K562 (cell line): ENCODE measurements around the gene PELI3. TPM values are rescaled to one million over a fixed set of nuclear protein-coding genes. Genes with fewer than 3 reads are reported as not detected.

Experiments
- CBX2 ChIP-seq: fragments of 200-600 bp; sonication (generic); IDR thresholded peaks from one replicate; pipeline ENCODE4 v1.6.1; 2012; ENCODE audit warnings: mild to moderate bottlenecking, low read length, inconsistent platforms; ENCODE audit not compliant: insufficient read depth, poor library complexity, severe bottlenecking
- CHD1 ChIP-seq: fragments of 200-600 bp; sonication (generic); IDR thresholded peaks from one replicate; pipeline ENCODE4 v1.6.1; 2012; ENCODE audit warnings: mild to moderate bottlenecking, moderate library complexity, low read length, inconsistent platforms
- CREBBP ChIP-seq: IDR thresholded peaks from one replicate; pipeline ENCODE4 v1.6.1; 2012; ENCODE audit warnings: low read depth, mild to moderate bottlenecking, control low read depth, inconsistent platforms, low read length
- FOXJ3 ChIP-seq: sonication (generic); formaldehyde crosslinking; IDR thresholded peaks from 2 replicates; pipeline ENCODE4 v1.4.0; 2020; ENCODE audit warnings: mild to moderate bottlenecking, missing genetic modification reagents
- HMG20A ChIP-seq: fragments of 450-650 bp; formaldehyde crosslinking; conservative IDR thresholded peaks from 2 replicates; pipeline ENCODE4 v1.4.0; 2020; ENCODE audit warnings: mild to moderate bottlenecking, mixed read lengths
- KDM4B ChIP-seq, 2 experiments: fragments of 450-650 bp in 1 of 2; sonication (generic) in 1 of 2; IDR thresholded peaks; 2 replicates each; pipeline ENCODE4 v1.6.1; 2016 to 2017; ENCODE audit warnings: borderline replicate concordance in 2 of 2, antibody characterized with exemption in 1 of 2, low read depth in 1 of 2, mild to moderate bottlenecking in 1 of 2
- MEF2D ChIP-seq: conservative IDR thresholded peaks from 2 replicates; pipeline ENCODE4 v1.6.1; 2016; ENCODE audit warnings: low read depth, missing genetic modification characterization, missing compliant biosample characterization
- PHF8 ChIP-seq: fragments of 200-600 bp; sonication (generic); IDR thresholded peaks from 2 replicates; pipeline ENCODE4 v1.6.1; 2012; ENCODE audit warnings: mixed run types, mild to moderate bottlenecking, inconsistent platforms, low read length, moderate library complexity, borderline replicate concordance
- PML ChIP-seq: IDR thresholded peaks from 2 replicates; pipeline ENCODE4 v1.6.1; 2012; ENCODE audit warnings: low read length, inconsistent platforms
- RBM15 ChIP-seq: fragments of 200-400 bp; formaldehyde crosslinking; IDR thresholded peaks from 2 replicates; pipeline ENCODE4 v1.6.1; 2018; ENCODE audit warnings: mild to moderate bottlenecking, low read length, moderate library complexity; ENCODE audit not compliant: insufficient read depth
- RFX5 ChIP-seq: IDR thresholded peaks from 2 replicates; pipeline ENCODE4 v1.6.1; 2011; ENCODE audit warnings: low read depth, mild to moderate bottlenecking, improper control_type of control experiment, low read length
- SETDB1 ChIP-seq: IDR thresholded peaks from one replicate; pipeline ENCODE4 v1.6.1; 2012; ENCODE audit warnings: low read length, control low read depth, inconsistent platforms
- ZC3H8 ChIP-seq: fragments of 450-650 bp; IDR thresholded peaks from 2 replicates; pipeline ENCODE4 v1.6.1; 2017
- ZNF76 ChIP-seq: fragments of 250-450 bp; sonication (Bioruptor Pico); IDR thresholded peaks from 2 replicates; pipeline ENCODE4 v1.4.0; 2020; ENCODE audit warnings: mild to moderate bottlenecking, moderate library complexity, borderline replicate concordance
- ZSCAN29 ChIP-seq: fragments of 450-650 bp; IDR thresholded peaks from 2 replicates; pipeline ENCODE4 v1.6.1; 2017
- polyA plus RNA-seq, 8 experiments: library from polyadenylated mRNA; depleted of rRNA in 4 of 8; stranded (reverse) in 5 of 8; unstranded in 3 of 8; fragments of >200 nt; fragmentation: Nextera tagmentation in 2 of 8; fragmentation: Illumina TruSeq in 1 of 8; extraction: Ambion mirVana in 2 of 8; extraction: Trizol in 1 of 8; gene quantifications; 2 replicates each; pipeline versions ENCODE4 v1.2.1 to v1.2.3, GENCODE V29; 2011 to 2014; ENCODE audit warnings: inconsistent platforms in 1 of 8, missing spikeins in 1 of 8
- total RNA-seq, 7 experiments: library from RNA; depleted of rRNA in 6 of 7; stranded (reverse); fragments of >200 nt in 6 of 7; fragmentation: Illumina TruSeq in 2 of 7; extraction: Trizol in 2 of 7; gene quantifications; 2 replicates each; pipeline versions ENCODE4 v1.2.1 to v1.2.3, GENCODE V29; 2011 to 2021; ENCODE audit warnings: low replicate concordance in 1 of 7
- TF ChIP-seq, protein P1 (sequence below): sonication (generic); formaldehyde crosslinking; IDR thresholded peaks from 2 replicates; pipeline ENCODE4 v1.8.0; 2022; ENCODE audit warnings: mild to moderate bottlenecking, missing genetic modification reagents
- TF ChIP-seq, protein P2 (sequence below): fragments of 450-650 bp; IDR thresholded peaks from one replicate; pipeline ENCODE4 v1.6.1; 2018; ENCODE audit warnings: mild to moderate bottlenecking, moderate library complexity; ENCODE audit not compliant: partially characterized antibody
- TF ChIP-seq, protein P3 (sequence below): fragments of 250-450 bp; sonication (Bioruptor Pico); IDR thresholded peaks from 2 replicates; pipeline ENCODE4 v1.4.0; 2020; ENCODE audit warnings: mild to moderate bottlenecking, moderate library complexity

The PELI3 gene
- total and polyA plus RNA-seq, 9 of the 15 experiments (the other 6 are each of a cell fraction or from before 2014, with no cell fraction given) = 0.17 to 4.2 (median 1.9) TPM

DNA sequence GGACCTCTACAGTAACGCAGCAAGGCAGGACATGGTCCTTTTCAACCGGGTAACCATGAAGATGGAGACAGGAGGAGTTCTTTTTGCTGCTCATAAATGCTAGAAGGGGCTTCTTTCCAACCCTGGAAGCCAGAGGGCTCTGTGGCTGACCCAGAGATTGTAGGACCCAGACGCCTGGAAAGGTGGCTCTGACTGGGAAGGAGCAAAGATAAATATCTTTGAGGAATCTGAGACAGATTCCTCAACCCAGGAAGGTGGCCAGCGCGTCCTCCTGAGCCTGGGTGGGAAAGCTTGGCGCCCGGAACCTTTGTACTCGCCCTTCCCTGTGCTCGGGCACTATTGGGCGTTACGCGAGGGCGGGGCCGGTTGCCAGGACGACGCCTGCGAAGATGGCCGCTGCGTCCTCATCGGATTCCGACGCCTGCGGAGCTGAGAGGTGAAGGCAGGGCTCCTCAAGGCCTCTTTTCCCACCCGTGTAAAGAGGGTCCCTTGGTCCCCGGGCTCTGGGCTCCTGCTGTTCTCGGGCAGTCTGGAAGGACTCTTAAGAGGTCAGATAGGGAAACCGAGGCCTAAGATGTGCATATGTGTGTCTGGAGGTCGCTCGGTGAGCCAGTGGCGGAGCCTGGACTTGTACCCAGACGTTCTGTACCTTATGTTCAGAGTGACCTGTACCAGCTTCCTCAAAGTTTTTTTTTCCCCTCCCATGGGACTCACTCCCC is 43.7 kb downstream of the PELI3 start, which contains the start of gene BBS1 (continued):
- TF ChIP-seq PHF8 = peak; percentile 92
- no peak for TF ChIP-seq MEF2D (tag)
- no peak for TF ChIP-seq RFX5
- TF ChIP-seq, protein P1, sequence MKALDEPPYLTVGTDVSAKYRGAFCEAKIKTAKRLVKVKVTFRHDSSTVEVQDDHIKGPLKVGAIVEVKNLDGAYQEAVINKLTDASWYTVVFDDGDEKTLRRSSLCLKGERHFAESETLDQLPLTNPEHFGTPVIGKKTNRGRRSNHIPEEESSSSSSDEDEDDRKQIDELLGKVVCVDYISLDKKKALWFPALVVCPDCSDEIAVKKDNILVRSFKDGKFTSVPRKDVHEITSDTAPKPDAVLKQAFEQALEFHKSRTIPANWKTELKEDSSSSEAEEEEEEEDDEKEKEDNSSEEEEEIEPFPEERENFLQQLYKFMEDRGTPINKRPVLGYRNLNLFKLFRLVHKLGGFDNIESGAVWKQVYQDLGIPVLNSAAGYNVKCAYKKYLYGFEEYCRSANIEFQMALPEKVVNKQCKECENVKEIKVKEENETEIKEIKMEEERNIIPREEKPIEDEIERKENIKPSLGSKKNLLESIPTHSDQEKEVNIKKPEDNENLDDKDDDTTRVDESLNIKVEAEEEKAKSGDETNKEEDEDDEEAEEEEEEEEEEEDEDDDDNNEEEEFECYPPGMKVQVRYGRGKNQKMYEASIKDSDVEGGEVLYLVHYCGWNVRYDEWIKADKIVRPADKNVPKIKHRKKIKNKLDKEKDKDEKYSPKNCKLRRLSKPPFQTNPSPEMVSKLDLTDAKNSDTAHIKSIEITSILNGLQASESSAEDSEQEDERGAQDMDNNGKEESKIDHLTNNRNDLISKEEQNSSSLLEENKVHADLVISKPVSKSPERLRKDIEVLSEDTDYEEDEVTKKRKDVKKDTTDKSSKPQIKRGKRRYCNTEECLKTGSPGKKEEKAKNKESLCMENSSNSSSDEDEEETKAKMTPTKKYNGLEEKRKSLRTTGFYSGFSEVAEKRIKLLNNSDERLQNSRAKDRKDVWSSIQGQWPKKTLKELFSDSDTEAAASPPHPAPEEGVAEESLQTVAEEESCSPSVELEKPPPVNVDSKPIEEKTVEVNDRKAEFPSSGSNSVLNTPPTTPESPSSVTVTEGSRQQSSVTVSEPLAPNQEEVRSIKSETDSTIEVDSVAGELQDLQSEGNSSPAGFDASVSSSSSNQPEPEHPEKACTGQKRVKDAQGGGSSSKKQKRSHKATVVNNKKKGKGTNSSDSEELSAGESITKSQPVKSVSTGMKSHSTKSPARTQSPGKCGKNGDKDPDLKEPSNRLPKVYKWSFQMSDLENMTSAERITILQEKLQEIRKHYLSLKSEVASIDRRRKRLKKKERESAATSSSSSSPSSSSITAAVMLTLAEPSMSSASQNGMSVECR (CRISPR knock-in tag) = peak; percentile 98
- no peak for TF ChIP-seq CHD1
- TF ChIP-seq ZSCAN29 = no peak
- no peak for TF ChIP-seq KDM4B (IDR thresholded peaks at IDR 0.05; ENCODE audit: borderline replicate concordance in 2 of 2, low read depth in 1 of 2)
- no peak for TF ChIP-seq CREBBP
- TF ChIP-seq ZC3H8 = no peak
- TF ChIP-seq, protein P2, sequence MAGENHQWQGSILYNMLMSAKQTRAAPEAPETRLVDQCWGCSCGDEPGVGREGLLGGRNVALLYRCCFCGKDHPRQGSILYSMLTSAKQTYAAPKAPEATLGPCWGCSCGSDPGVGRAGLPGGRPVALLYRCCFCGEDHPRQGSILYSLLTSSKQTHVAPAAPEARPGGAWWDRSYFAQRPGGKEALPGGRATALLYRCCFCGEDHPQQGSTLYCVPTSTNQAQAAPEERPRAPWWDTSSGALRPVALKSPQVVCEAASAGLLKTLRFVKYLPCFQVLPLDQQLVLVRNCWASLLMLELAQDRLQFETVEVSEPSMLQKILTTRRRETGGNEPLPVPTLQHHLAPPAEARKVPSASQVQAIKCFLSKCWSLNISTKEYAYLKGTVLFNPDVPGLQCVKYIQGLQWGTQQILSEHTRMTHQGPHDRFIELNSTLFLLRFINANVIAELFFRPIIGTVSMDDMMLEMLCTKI = no peak
- peak; percentile 54 for TF ChIP-seq PML
- no peak for TF ChIP-seq RBM15
- no peak for TF ChIP-seq FOXJ3 (CRISPR knock-in tag)
- no peak for TF ChIP-seq SETDB1
- no peak for TF ChIP-seq CBX2
- no peak for TF ChIP-seq ZNF76 (CRISPR knock-in tag)
- TF ChIP-seq HMG20A (CRISPR knock-in tag) = no peak
- TF ChIP-seq, protein P3, sequence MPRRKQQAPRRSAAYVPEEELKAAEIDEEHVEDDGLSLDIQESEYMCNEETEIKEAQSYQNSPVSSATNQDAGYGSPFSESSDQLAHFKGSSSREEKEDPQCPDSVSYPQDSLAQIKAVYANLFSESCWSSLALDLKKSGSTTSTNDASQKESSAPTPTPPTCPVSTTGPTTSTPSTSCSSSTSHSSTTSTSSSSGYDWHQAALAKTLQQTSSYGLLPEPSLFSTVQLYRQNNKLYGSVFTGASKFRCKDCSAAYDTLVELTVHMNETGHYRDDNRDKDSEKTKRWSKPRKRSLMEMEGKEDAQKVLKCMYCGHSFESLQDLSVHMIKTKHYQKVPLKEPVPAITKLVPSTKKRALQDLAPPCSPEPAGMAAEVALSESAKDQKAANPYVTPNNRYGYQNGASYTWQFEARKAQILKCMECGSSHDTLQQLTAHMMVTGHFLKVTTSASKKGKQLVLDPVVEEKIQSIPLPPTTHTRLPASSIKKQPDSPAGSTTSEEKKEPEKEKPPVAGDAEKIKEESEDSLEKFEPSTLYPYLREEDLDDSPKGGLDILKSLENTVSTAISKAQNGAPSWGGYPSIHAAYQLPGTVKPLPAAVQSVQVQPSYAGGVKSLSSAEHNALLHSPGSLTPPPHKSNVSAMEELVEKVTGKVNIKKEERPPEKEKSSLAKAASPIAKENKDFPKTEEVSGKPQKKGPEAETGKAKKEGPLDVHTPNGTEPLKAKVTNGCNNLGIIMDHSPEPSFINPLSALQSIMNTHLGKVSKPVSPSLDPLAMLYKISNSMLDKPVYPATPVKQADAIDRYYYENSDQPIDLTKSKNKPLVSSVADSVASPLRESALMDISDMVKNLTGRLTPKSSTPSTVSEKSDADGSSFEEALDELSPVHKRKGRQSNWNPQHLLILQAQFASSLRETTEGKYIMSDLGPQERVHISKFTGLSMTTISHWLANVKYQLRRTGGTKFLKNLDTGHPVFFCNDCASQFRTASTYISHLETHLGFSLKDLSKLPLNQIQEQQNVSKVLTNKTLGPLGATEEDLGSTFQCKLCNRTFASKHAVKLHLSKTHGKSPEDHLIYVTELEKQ (CRISPR knock-in tag) = no peak
